HG03571 (cell line): ENCODE measurements around the gene HOMER3.
"Not testable (repeated sequence)": the region's sequence is repeated elsewhere in the genome, so short reads cannot be mapped to it uniquely, and the experiment has no call there.

ENCODE experiments used
- ATAC-seq: cut with Tn5 transposase; IDR thresholded peaks from one replicate; pipeline ENCODE4 v1.9.1; 2021; ENCODE audit not compliant: unreplicated experiment

HOMER3 gene

DNA sequence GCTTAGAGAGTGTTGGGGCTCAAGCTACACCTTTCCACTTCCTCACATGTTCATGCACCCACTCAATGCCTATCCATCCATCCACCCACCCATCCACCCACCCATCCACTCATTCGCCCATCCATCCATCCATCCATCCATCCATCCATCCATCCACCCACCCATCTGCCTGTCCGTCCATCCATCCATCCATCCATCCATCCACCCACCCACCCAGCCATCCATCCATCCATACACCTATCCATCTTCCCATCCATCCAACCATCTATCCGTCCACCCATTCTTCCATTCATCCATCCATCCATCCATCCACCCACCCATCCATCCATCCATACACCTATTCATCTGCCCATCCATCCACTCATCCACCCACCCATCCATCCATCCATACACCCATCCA lies 13.1 kb upstream of the HOMER3 start:
- no peak for ATAC-seq

DNA sequence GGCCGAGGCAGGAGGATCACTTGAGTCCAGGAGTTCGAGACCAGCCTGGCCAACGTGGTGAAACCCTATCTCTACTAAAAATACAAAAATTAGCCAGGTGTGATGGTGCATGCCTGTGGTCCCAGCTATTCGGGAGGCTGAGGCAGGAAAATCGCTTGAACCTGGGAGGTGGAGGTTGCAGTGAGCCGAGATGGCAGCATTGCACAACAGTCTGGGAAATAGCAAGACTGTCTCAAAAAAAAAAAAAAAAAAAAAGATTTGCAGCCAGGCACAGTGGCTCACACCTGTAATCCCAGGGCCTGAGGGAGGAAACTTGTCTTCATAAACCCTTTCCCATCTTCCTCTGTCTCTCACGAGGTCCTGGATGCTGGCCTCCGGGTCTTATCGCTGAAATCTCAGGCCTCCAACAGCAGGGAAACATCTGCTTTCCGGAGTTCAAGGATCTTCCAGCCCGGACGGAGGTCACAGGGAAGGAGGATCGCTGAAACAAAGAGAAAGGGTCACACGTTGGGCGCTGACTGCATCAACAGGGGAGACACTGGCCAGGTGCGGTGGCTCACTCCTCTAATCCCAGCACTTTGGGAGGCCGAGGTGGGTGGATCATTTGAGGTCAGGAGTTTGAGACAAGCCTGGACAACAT lies 11.5 kb upstream of the HOMER3 start:
- not testable (repeated sequence) for ATAC-seq

GRCh38 chr19:18951721-18952281 lies 10.8 kb upstream of the HOMER3 start:
- ATAC-seq, result no peak

DNA sequence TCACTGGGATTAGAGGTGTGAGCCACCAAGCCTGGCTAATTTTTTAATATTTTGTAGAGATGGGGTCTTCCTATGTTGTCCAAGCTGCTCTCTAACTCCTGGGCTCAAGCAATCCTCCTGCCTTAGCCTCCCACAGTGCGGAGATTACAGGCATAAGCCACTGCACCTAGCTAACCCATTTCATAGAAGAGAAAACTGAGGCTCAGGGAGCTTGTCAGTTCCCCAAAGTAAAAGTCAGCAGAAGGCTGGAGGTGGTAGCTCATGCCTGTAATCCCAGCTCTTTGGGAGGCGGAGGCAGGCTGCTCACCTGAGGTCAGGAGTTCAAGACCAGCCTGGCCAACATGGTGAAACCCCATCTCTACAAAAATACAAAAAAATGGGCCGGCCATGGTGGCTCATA lies 8.8 kb upstream of the HOMER3 start:
- no peak for ATAC-seq

DNA sequence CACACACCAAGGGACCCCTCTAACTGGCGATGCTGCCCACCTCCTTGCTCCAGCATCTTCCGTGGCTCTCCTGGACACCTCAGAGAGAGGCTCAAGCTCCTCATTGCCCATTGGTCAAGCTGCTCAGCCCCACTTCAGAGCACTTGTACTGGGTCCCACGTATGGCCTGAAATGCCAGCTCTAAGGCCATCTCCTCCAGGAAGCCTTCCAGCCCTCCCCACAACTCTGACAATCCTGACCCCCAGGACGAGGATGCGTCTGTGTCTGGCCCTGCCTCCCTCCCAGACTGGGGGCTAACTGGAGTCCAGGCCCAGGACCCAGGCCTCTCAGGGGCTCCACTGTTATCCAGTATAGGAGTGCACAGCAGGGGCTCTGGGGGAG lies 7.9 kb upstream of the HOMER3 start:
- ATAC-seq, result no peak

DNA sequence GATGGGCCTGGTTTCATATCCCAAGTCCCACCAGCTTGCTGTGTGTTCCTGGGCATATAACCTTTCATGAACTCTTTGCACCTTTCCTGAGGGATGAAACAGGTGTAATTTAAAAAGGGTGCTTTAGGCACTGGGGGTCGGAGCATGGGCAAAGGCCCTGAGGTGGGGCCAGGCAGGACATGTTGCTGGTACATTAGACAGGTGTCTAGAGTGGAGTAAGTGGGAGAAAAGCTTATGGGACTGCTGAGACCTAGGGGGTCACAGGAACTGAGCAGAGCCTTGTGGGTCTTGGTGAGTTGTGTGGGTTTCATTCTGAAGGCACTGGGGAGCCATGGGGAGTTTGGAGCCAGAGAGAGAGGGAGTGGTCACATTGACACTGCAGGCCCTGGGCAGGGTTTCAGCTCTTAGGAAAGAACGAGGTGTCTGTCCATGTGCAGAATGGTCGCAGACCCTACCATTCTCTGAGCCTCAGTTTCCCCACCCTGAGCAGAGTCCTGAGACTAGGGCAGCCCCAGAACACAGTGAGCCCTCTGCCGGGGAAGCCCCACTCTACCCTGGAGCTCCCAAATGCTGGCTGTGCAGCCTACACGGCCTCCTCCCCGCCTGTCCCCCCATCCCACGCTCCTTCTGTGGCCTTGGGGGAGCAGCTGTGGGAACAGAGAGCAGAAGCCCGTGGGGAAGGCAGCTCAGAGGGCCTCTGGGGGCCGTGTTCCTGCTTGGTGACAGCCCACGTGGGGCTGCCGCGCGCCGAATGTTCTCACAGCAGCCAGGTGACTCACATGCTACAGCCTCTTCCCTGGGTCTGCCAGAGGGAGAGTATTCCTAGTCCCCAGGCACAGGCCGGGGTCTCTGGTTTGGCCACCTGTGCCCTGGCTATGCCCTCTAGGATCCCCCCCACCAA lies 7.3 kb upstream of the HOMER3 start:
- no peak for ATAC-seq

GRCh38 chr19:18946918-18947317 lies 5.9 kb upstream of the HOMER3 start:
- no peak for ATAC-seq

GRCh38 chr19:18946335-18946734 lies 5.3 kb upstream of the HOMER3 start:
- ATAC-seq, result no peak

DNA sequence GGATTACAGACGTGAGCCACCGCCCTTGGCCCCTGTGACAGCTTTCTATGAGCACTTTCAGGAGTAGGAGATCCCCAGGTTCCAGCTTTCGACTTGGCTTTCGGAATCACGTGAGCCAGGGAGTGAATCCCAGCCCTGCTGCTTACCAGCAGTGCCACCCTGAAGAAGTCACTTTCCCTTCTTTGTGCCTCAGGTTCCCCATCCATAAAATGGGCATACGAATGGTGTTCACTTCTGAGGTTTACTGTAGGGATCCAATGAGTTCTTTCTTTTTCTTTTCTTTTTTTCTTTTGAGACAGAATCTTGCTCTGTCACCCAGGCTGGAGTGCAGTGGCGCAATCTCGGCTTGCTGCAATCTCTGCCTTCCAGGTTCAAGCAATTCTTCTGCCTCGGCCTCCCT lies 4.3 kb upstream of the HOMER3 start:
- ATAC-seq, result no peak

GRCh38 chr19:18943465-18943864 lies 2.4 kb upstream of the HOMER3 start:
- no peak for ATAC-seq

DNA sequence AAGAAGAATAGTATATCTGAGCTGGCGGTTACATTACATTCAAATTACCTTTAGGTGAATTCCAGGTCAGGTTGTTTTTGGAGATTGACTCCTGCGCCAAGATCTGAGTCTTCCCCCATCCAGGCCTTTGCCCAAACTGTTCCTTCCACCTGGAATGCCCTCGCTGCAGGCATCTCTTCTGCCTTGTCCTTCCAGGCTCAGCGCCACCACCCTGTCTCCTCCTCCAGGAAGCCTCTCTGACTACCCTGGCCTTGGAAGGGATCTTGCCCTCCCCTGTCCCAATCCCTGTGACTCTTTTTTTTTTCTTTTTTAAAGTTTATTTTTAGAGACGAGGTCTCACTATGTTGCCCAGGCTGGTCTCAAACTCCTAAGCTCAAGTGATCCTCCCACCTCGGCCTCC lies 1.7 kb upstream of the HOMER3 start:
- no peak for ATAC-seq

DNA sequence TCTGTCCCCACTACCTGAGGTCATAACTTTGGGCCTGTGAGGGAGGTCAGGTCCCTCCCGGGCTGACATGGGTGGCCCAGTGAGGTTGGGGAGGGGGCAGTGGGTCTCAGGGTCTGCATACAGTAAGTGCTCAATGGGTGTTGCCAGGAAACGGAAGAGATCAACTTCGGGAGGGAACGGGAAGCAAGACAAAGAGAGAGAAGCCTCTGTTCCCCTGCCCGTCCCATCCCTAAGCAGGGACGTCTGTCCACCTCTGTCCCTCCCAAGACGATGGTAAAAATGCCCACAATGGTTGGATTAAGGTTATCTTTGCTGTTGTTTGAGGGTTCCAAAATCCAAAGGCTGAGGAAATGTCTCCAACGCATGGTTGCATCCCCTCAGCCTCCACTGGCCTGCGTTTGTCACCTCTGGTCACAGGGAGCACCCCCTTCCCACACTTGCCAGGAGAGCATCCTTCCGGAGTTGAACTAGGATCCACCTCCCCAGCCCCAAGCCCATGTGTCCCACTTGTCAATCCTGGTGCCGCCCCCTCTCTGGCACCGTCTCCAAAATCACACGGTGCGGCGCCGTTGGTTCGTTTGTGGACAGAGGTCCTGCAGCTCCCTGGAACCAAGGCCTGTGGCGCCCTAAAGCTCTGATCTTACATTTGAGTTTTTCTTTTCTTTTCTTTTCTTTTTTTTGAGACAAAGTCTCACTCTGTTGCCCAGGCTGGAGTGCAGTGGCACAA lies 774 bp upstream of the HOMER3 start:
- no peak for ATAC-seq

- ATAC-seq, result no peak
Observed at GRCh38 chr19:18939922-18940768, 872 bp downstream of the HOMER3 start.

DNA sequence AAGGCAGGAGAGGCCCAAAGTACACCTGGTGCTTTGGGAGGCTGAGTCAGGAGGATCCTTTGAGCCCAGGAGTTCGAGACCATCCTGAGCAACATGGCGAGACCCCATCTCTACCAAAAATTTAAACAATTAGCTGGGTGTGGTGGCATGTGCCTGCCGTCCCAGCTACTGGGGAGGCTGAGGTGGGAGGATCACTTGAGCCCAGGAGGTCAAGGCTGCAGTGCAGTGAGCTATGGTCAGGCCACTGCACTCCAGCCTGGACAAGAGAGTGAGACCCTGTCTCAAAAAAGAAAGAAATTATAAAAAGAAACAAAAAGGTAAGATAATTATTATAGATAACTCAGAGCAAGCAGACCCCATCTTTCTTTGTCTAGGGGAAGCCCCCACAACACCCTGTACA lies 1.9 kb downstream of the HOMER3 start:
- ATAC-seq, result no peak

GRCh38 chr19:18933297-18933696 lies 7.7 kb downstream of the HOMER3 start:
- ATAC-seq, result no peak

- no peak for ATAC-seq
Observed at GRCh38 chr19:18932216-18932841, 8.7 kb downstream of the HOMER3 start.

DNA sequence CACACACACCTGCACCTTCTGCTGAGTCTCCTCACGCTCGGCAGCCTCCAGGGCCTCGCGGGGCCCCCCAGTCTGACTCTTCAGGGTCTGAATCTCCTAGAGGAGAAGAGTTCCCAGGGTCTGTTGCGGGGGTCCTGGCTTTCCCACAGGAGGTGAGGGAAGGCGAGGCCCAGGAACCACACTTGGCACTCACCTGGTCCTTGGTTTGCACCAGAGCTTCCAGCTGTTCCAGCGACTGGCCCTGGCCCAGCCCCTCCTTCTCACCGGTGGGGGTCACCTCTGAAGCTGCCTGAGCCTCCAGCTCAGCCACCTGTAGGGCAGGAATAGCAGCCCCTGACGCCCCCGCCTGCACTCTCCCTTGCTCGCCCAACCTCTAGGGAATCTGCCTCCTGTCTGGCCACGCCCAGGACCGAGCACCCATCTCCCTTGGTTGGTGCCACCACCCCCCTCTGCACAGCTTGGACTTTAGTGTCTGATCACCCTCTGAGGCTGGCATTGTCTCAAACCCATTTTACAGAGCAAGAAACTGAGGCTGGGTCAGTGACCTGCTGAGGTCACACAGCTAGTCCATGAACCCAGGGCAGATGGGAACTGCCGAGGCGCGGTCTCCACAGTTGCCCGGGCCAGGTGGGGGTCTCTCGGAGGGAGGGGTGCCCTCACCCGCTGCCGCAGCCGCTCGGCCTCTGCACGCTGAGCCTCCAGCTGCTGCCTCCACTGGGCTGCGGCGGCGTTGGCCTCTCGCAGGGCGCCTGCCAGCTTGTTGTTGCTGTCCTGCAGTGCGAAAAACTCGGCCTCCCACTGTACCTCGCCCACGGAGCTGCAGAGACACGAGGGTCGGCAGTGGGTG lies 9.5 kb downstream of the HOMER3 start:
- no peak for ATAC-seq

DNA sequence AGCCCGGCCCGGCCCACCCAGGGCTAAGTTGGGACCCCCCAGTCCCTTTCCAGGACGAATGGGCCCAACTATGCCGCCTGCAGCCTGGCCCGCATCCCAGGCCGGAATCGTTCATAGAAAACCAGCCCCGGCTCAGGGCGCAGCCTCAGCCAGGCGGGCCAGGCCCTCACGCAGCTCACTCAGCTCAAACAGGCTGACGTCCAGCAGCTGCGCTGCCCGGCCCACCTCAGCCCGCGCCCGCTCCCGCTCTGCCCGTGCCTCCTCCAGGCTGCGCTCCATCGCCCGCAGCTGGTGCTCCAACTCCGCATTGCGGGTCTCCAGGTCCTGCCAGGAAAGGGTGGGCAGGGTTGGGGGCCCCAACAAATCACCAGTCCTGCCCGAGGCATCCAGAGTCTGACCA lies 11.7 kb downstream of the HOMER3 start:
- no peak for ATAC-seq
